ENCODE measurements around the gene BLZF1. TPM values are rescaled to one million over a fixed set of nuclear protein-coding genes. Genes with fewer than 3 reads are reported as not detected.
A peak's percentile ranks its signal among the peaks of the same experiment; 100 is the strongest.

BLZF1 gene
- total RNA-seq, 1 donor = 29.7 TPM

DNA sequence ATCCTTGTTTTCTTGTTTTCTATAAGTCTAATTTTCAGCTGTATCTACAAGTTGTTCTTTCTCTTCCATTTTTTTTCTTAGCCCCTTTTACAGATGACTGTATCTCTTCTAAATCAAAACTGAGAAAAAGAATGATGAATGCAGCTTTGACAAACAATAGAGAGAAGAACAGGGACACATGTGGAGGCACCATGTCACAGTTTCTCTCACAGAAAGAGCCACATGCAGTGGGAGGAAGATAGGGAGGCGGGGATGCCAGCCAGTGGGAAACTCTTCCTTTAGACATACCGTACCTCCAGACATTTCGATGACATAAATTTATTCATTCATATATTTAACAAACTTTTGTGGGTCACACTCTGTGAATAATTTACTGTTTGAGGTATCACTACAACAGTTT lies 45.9 kb upstream of the BLZF1 start:
- no peak overlapping the region for H2AFZ ChIP-seq (ENCODE audit: low read length)
- no peaks in the 10 kb centered on the region for H4K20me1 ChIP-seq (ENCODE audit: insufficient read depth, low read length)
- DNase-seq (ENCODE audit: insufficient read length, low spot score, missing footprints) = no peak
- H3K27me3 ChIP-seq (ENCODE audit: insufficient read depth, low read length) = no peaks in the 10 kb centered on the region
- no peak overlapping the region for H3K4me2 ChIP-seq (ENCODE audit: insufficient read depth, low read length)
- TF ChIP-seq, protein P1, sequence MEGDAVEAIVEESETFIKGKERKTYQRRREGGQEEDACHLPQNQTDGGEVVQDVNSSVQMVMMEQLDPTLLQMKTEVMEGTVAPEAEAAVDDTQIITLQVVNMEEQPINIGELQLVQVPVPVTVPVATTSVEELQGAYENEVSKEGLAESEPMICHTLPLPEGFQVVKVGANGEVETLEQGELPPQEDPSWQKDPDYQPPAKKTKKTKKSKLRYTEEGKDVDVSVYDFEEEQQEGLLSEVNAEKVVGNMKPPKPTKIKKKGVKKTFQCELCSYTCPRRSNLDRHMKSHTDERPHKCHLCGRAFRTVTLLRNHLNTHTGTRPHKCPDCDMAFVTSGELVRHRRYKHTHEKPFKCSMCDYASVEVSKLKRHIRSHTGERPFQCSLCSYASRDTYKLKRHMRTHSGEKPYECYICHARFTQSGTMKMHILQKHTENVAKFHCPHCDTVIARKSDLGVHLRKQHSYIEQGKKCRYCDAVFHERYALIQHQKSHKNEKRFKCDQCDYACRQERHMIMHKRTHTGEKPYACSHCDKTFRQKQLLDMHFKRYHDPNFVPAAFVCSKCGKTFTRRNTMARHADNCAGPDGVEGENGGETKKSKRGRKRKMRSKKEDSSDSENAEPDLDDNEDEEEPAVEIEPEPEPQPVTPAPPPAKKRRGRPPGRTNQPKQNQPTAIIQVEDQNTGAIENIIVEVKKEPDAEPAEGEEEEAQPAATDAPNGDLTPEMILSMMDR (IDR thresholded peaks at IDR 0.05; ENCODE audit: extremely low read depth, low read depth, low read length) = no peak
- H3K79me2 ChIP-seq (ENCODE audit: insufficient read depth, low read length) = peaks cover 5% of the 10 kb centered on the region
- H3K36me3 ChIP-seq (ENCODE audit: insufficient read depth, low read length) = no peaks in the 10 kb centered on the region
- H3K4me3 ChIP-seq (ENCODE audit: insufficient read depth, low read length) = no peak overlapping the region
- H3K4me1 ChIP-seq (ENCODE audit: insufficient read depth, low read length) = peaks cover 13% of the 10 kb centered on the region
- H3K9me3 ChIP-seq (ENCODE audit: low read depth, low read length) = no peaks in the 10 kb centered on the region
- no peak overlapping the region for H3K27ac ChIP-seq (ENCODE audit: low read depth, low read length)

DNA sequence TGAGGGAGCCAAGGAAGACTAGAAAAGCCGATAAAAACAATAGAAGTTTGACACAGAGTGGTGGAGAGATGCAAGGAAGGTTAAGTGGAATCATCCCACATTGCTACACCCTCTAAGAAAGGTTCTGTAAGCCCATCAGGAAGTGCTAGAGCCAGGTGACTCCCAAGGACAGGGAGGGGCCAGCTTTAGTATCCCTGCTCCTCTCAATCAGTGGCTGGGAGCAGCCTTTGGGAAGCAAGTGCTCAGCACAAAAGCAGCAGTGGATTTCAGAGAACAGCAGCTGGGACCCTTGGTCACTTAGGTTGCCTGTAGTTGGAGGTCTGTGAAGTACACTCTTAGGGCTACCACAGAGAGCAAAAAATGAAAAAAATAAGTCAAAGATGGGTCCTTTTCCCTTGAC lies 42.9 kb upstream of the BLZF1 start:
- peaks cover 5% of the 10 kb centered on the region for H3K79me2 ChIP-seq (ENCODE audit: insufficient read depth, low read length)
- no peak overlapping the region for H3K4me3 ChIP-seq (ENCODE audit: insufficient read depth, low read length)
- no peaks in the 10 kb centered on the region for H3K9me3 ChIP-seq (ENCODE audit: low read depth, low read length)
- TF ChIP-seq, protein P1 (IDR thresholded peaks at IDR 0.05; ENCODE audit: extremely low read depth, low read depth, low read length) = no peak
- H3K4me2 ChIP-seq (ENCODE audit: insufficient read depth, low read length) = no peak overlapping the region
- H3K27ac ChIP-seq (ENCODE audit: low read depth, low read length) = no peak overlapping the region
- peaks cover 13% of the 10 kb centered on the region for H3K4me1 ChIP-seq (ENCODE audit: insufficient read depth, low read length)
- no peak overlapping the region for H2AFZ ChIP-seq (ENCODE audit: low read length)
- H3K36me3 ChIP-seq (ENCODE audit: insufficient read depth, low read length) = no peaks in the 10 kb centered on the region
- DNase-seq (ENCODE audit: insufficient read length, low spot score, missing footprints) = no peak
- H4K20me1 ChIP-seq (ENCODE audit: insufficient read depth, low read length) = no peaks in the 10 kb centered on the region
- no peaks in the 10 kb centered on the region for H3K27me3 ChIP-seq (ENCODE audit: insufficient read depth, low read length)

DNA sequence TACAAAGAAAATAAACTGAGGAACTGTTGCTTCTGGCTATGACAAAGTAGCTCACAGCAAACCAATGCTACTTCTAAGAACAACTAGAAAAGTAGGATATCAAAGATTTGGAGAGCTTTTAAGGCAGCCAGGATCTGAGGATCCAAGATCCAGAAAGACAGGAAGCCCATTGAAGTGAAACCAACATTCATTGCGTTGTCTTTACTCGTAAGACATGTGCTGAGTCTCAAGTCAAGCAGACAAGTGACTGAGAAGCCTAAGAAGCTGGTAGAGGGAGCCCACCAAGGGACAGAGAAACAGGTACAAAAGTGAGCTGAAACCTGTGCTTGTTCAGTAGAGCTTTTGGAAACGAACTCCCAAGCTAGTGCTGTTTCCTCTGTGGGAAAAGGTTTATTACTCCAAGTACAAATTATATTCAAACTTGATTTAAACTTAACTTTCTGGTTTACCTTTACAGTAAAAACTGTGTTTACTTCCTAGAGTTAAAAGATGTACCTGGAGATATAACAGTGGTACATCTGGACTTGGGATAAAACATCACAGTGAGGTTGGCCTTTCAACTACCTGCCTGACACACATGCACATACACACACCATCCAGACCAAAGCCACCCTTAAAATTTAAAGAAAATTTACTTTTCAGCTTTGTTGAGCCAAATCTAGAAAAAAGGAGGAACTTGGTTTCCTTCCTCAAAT lies 41.6 kb upstream of the BLZF1 start:
- peaks cover 7% of the 10 kb centered on the region for H3K79me2 ChIP-seq (ENCODE audit: insufficient read depth, low read length)
- H3K27ac ChIP-seq (ENCODE audit: low read depth, low read length) = no peak overlapping the region
- no peaks in the 10 kb centered on the region for H3K27me3 ChIP-seq (ENCODE audit: insufficient read depth, low read length)
- H3K4me3 ChIP-seq (ENCODE audit: insufficient read depth, low read length) = no peak overlapping the region
- DNase-seq (ENCODE audit: insufficient read length, low spot score, missing footprints) = peak; percentile 11
- H4K20me1 ChIP-seq (ENCODE audit: insufficient read depth, low read length) = no peaks in the 10 kb centered on the region
- H3K4me2 ChIP-seq (ENCODE audit: insufficient read depth, low read length) = peak overlapping the region; percentile 0
- TF ChIP-seq, protein P1 (IDR thresholded peaks at IDR 0.05; ENCODE audit: extremely low read depth, low read depth, low read length) = no peak
- no peaks in the 10 kb centered on the region for H3K36me3 ChIP-seq (ENCODE audit: insufficient read depth, low read length)
- no peaks in the 10 kb centered on the region for H3K9me3 ChIP-seq (ENCODE audit: low read depth, low read length)
- H2AFZ ChIP-seq (ENCODE audit: low read length) = no peak overlapping the region
- peaks cover 8% of the 10 kb centered on the region for H3K4me1 ChIP-seq (ENCODE audit: insufficient read depth, low read length)

DNA sequence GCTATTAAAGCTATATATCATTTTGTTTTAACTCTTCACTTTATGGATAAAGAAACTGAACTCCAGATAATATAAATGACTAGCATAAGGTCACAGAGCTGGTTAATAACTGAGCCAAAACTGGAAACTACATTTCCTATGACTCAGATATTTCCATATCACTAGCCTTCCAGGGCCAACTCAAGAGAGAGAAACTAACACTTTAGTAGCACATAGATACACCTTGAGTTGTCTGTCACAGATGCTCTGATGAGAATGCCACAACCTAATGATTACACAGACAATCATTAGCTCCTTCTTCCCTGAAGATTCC lies 41.1 kb upstream of the BLZF1 start:
- Histone ChIP-seq H3K27me3 (ENCODE audit: insufficient read depth, low read length) (no peaks in the 10 kb centered on the region), H3K4me1 (ENCODE audit: insufficient read depth, low read length) (peaks cover 6% of the 10 kb centered on the region), H3K4me3 (ENCODE audit: insufficient read depth, low read length) (no peak overlapping the region), H3K27ac (ENCODE audit: low read depth, low read length) (no peak overlapping the region), H3K36me3 (ENCODE audit: insufficient read depth, low read length) (no peaks in the 10 kb centered on the region), H3K4me2 (ENCODE audit: insufficient read depth, low read length) (no peak overlapping the region), H3K9me3 (ENCODE audit: low read depth, low read length) (no peaks in the 10 kb centered on the region), H2AFZ (ENCODE audit: low read length) (no peak overlapping the region), H3K79me2 (ENCODE audit: insufficient read depth, low read length) (peaks cover 7% of the 10 kb centered on the region), H4K20me1 (ENCODE audit: insufficient read depth, low read length) (no peaks in the 10 kb centered on the region)
- TF ChIP-seq, protein P1 (IDR thresholded peaks at IDR 0.05; ENCODE audit: extremely low read depth, low read depth, low read length) = no peak
- DNase-seq (ENCODE audit: insufficient read length, low spot score, missing footprints) = peak; percentile 32
